OCI-LY7 (cell line): ENCODE data around the gene AP3B2. TPM values are rescaled to one million over a fixed set of nuclear protein-coding genes. Genes with fewer than 3 reads are reported as not detected.

Experiments
- BruUV-seq: library from RNA; stranded (reverse); fragments of 400-500 nt; replicated peaks from 2 replicates; lab custom pipeline; 2021; lab: Mats Ljungman, UMichigan
- CTCF ChIA-PET: fragments of 300-600 bp; sonication (Branson Sonifier 250); formaldehyde crosslinking; loops from one replicate; lab custom pipeline; 2022; ENCODE audit warnings: antibody characterized with exemption; ENCODE audit not compliant: unreplicated experiment; lab: Charles Lee
- POLR2A ChIA-PET: fragments of 300-600 bp; sonication (Branson Sonifier 250); formaldehyde crosslinking; loops from one replicate; lab custom pipeline; 2022; ENCODE audit warnings: antibody characterized with exemption; lab: Charles Lee
- DNase-seq: peaks from one replicate; pipeline ENCODE4 v3.0.0-alpha.2; 2015; ENCODE audit warnings: low spot score
- H2AFZ ChIP-seq: fragments of 200-600 bp; sonication (generic), shearing (Covaris generic); 2 replicates; pipeline ENCODE4 v1.6.1; 2014; ENCODE audit warnings: mild to moderate bottlenecking, antibody characterized with exemption, low read length, moderate library complexity
- H3K27ac ChIP-seq: fragments of 200-600 bp; sonication (generic); 2 replicates; pipeline ENCODE4 v1.5.1; 2014; ENCODE audit warnings: mixed run types, low read depth, mild to moderate bottlenecking, moderate library complexity, low read length, inconsistent platforms; ENCODE audit not compliant: poor library complexity, severe bottlenecking
- H3K36me3 ChIP-seq: fragments of 200-600 bp; sonication (generic); 2 replicates; pipeline ENCODE4 v1.6.1; 2014; ENCODE audit warnings: mild to moderate bottlenecking, antibody characterized with exemption, low read length, moderate library complexity, mixed read lengths; ENCODE audit not compliant: insufficient read depth
- H3K4me1 ChIP-seq: fragments of 200-600 bp; sonication (generic); 2 replicates; pipeline ENCODE4 v1.5.1; 2014; ENCODE audit warnings: mild to moderate bottlenecking, low read length; ENCODE audit not compliant: insufficient read depth, poor library complexity, severe bottlenecking
- H3K4me2 ChIP-seq: fragments of 200-600 bp; sonication (generic); 2 replicates; pipeline ENCODE4 v1.6.1; 2014; ENCODE audit warnings: mild to moderate bottlenecking, low read length
- H3K4me3 ChIP-seq: fragments of 200-600 bp; sonication (generic); 2 replicates; pipeline ENCODE4 v1.5.1; 2014; ENCODE audit warnings: mild to moderate bottlenecking, low read depth, low read length; ENCODE audit not compliant: poor library complexity, severe bottlenecking
- H3K79me2 ChIP-seq: fragments of 200-600 bp; sonication (generic); 2 replicates; pipeline ENCODE4 v1.6.1; 2016; ENCODE audit warnings: low read depth, mild to moderate bottlenecking, low read length, moderate library complexity, mixed read lengths; ENCODE audit not compliant: insufficient read depth
- H3K9me2 ChIP-seq: fragments of 200-600 bp; sonication (generic); 2 replicates; pipeline ENCODE4 v1.6.1; 2016; ENCODE audit warnings: mild to moderate bottlenecking, low read length, mixed read lengths; ENCODE audit not compliant: insufficient read depth
- H3K9me3 ChIP-seq: fragments of 200-600 bp; sonication (generic); 2 replicates; pipeline ENCODE4 v1.6.1; 2014; ENCODE audit warnings: mild to moderate bottlenecking, mixed run types, low read length, mixed read lengths
- H4K20me1 ChIP-seq: fragments of 200-600 bp; sonication (generic); 2 replicates; pipeline ENCODE4 v1.6.1; 2014; ENCODE audit warnings: mild to moderate bottlenecking, antibody characterized with exemption, low read length, moderate library complexity, mixed read lengths; ENCODE audit not compliant: insufficient read depth
- CTCF ChIP-seq: fragments of 200-600 bp; sonication (generic); conservative IDR thresholded peaks from 2 replicates; pipeline ENCODE4 v1.5.1; 2014; ENCODE audit warnings: mild to moderate bottlenecking, antibody characterized with exemption, low read length, moderate library complexity, mixed read lengths
- EZH2phosphoT487 ChIP-seq: fragments of 200-600 bp; sonication (generic); IDR thresholded peaks from 2 replicates; pipeline ENCODE4 v1.6.1; 2018; ENCODE audit warnings: low read depth, borderline replicate concordance, mild to moderate bottlenecking, mixed run types, antibody characterized with exemption, low read length, moderate library complexity, mixed read lengths
- intact Hi-C: fragments of 100-400 bp; cut with micrococcal nuclease; formaldehyde crosslinking; loops from one replicate; pipeline ENCODE4 v1.10.0; 2022; ENCODE audit not compliant: unreplicated experiment
- total RNA-seq, 2 experiments: library from RNA; depleted of rRNA in 1 of 2; stranded (reverse); fragments of >200 nt in 1 of 2; shearing (Covaris generic) in 1 of 2; gene quantifications; 2 replicates each; pipeline ENCODE4 v1.2.3, GENCODE V29; 2014 to 2022

AP3B2 gene
- total RNA-seq, 2 experiments from 2014 or later = 0.13 TPM; not detected in 1

GRCh38 chr15:82640672-82641071, 69.0 kb downstream of the AP3B2 start:
- H4K20me1 ChIP-seq = no peaks in the 10 kb centered on the region
- ChIA-PET CTCF (no interaction called here), POLR2A (no interaction called here)
- H3K4me3 ChIP-seq = no peak overlapping the region
- no peak for DNase-seq
- no peaks in the 10 kb centered on the region for H3K4me1 ChIP-seq
- H3K9me3 ChIP-seq = no peaks in the 10 kb centered on the region
- no peak overlapping the region for H3K4me2 ChIP-seq
- H3K36me3 ChIP-seq = no peaks in the 10 kb centered on the region
- no peak overlapping the region for H2AFZ ChIP-seq
- no peaks in the 10 kb centered on the region for H3K79me2 ChIP-seq
- H3K9me2 ChIP-seq = no peaks in the 10 kb centered on the region
- no TSS peak for BruUV-seq
- TF ChIP-seq CTCF (no peak), EZH2phosphoT487 (no peak)
- H3K27ac ChIP-seq = no peak overlapping the region
- intact Hi-C loops = no loop called here

DNA sequence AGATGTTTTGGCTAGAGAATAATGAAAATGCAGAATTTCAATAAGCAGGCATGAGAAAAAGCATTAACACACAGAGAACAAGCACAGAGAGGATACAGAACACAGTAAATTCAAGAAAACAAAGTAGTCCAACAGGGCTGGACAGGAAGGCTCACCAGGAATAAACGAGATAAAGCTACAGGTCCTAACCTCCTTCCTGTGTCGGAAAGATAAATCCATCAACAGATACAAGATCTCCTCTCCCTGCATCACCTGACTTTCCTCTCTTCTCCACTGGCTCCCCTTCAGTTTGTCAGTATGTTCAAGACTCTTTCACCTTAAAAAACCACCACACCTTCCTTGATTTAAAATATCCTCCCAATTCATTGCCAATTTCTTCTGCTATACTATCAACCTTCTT, 73.9 kb downstream of the AP3B2 start:
- no peak overlapping the region for H3K27ac ChIP-seq
- intact Hi-C loops = no loop called here
- no peaks in the 10 kb centered on the region for H3K36me3 ChIP-seq
- H3K4me2 ChIP-seq = no peak overlapping the region
- no peaks in the 10 kb centered on the region for H4K20me1 ChIP-seq
- no peaks in the 10 kb centered on the region for H3K9me3 ChIP-seq
- TF ChIP-seq CTCF (no peak), EZH2phosphoT487 (no peak)
- BruUV-seq = no TSS peak
- H3K4me3 ChIP-seq = no peak overlapping the region
- no peaks in the 10 kb centered on the region for H3K4me1 ChIP-seq
- POLR2A ChIA-PET = no interaction called here
- H3K79me2 ChIP-seq = no peaks in the 10 kb centered on the region
- H2AFZ ChIP-seq = no peak overlapping the region
- H3K9me2 ChIP-seq = no peaks in the 10 kb centered on the region
- CTCF ChIA-PET = no interaction called here
- DNase-seq = no peak

DNA sequence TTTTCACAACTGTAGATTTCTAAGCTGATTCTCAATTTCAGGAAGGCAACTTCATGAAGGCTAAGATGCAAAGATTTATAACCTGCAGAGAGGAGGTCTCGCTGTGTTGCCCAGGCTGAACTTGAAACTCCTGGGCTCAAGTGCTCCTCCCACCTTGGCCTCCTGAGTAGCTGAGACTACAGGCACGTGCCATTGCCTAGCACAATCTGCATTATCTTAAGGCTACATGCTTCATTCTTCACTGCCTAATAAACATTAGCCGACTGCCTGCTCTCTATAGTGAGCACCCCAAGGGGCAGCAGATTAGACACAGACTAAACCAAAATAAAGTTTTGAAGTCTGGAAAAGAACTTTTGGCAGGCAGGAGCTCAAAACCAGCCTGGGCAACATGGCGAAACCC, 79.6 kb downstream of the AP3B2 start:
- no peak for DNase-seq

More for the DNA sequence above, 79.6 kb downstream of the AP3B2 start:
- intact Hi-C loops = no loop called here
- no peak overlapping the region for H3K27ac ChIP-seq
- H3K4me2 ChIP-seq = no peak overlapping the region
- no peaks in the 10 kb centered on the region for H4K20me1 ChIP-seq
- no TSS peak for BruUV-seq
- no peaks in the 10 kb centered on the region for H3K9me2 ChIP-seq
- H3K4me3 ChIP-seq = no peak overlapping the region
- H3K79me2 ChIP-seq = no peaks in the 10 kb centered on the region
- no peaks in the 10 kb centered on the region for H3K4me1 ChIP-seq
- POLR2A ChIA-PET = interaction anchor here (1.7 kb wide), 1 partner anchor 13 kb away, joined by 4 read pairs; no protein-coding TSS in a partner anchor
- H3K36me3 ChIP-seq = no peaks in the 10 kb centered on the region
- no peaks in the 10 kb centered on the region for H3K9me3 ChIP-seq
- H2AFZ ChIP-seq = no peak overlapping the region
- TF ChIP-seq CTCF = no peak
- TF ChIP-seq EZH2phosphoT487 = no peak
- CTCF ChIA-PET = no interaction called here
